Karpas-422 (cell line): ENCODE data around the gene SWT1. TPM values are rescaled to one million over a fixed set of nuclear protein-coding genes. Genes with fewer than 3 reads are reported as not detected.

Experiments used
- DNase-seq: peaks from one replicate; pipeline ENCODE4 v3.0.0-alpha.2; 2015
- H2AFZ ChIP-seq: fragments of 200-600 bp; sonication (generic); 2 replicates; pipeline ENCODE4 v1.6.1; 2014; ENCODE audit warnings: antibody characterized with exemption, low read length, mixed read lengths
- H3K27ac ChIP-seq: fragments of 200-600 bp; sonication (generic); 2 replicates; pipeline ENCODE4 v1.5.1; 2014; ENCODE audit warnings: mild to moderate bottlenecking, low read length, moderate library complexity
- H3K27me3 ChIP-seq: fragments of 200-600 bp; sonication (generic); 2 replicates; pipeline ENCODE4 v1.6.1; 2014; ENCODE audit warnings: low read length, mixed read lengths
- H3K36me3 ChIP-seq: fragments of 200-600 bp; sonication (generic); 2 replicates; pipeline ENCODE4 v1.6.1; 2014; ENCODE audit warnings: low read length, mixed read lengths; ENCODE audit not compliant: insufficient read depth
- H3K4me1 ChIP-seq: fragments of 200-600 bp; sonication (generic); 2 replicates; pipeline ENCODE4 v1.6.1; 2014; ENCODE audit warnings: mild to moderate bottlenecking, low read length, mixed read lengths
- H3K4me2 ChIP-seq: fragments of 200-600 bp; sonication (generic); 2 replicates; pipeline ENCODE4 v1.6.1; 2014; ENCODE audit warnings: low read length, low read depth, mild to moderate bottlenecking; ENCODE audit not compliant: poor library complexity, severe bottlenecking
- H3K4me3 ChIP-seq: fragments of 200-600 bp; sonication (generic); 2 replicates; pipeline ENCODE4 v1.5.1; 2014; ENCODE audit warnings: mild to moderate bottlenecking, antibody characterized with exemption, low read length, mixed read lengths
- H3K79me2 ChIP-seq: fragments of 200-600 bp; sonication (generic); 2 replicates; pipeline ENCODE4 v1.6.1; 2014; ENCODE audit warnings: mild to moderate bottlenecking, low read length, mixed read lengths
- H3K9ac ChIP-seq: fragments of 200-600 bp; sonication (generic); 2 replicates; pipeline ENCODE4 v1.6.0; 2014; ENCODE audit warnings: low read length
- H3K9me2 ChIP-seq: fragments of 200-600 bp; sonication (generic), shearing (Covaris generic); replicated peaks from 2 replicates; pipeline ENCODE4 v1.6.0; 2014; ENCODE audit warnings: mild to moderate bottlenecking, low read length, moderate library complexity; ENCODE audit not compliant: insufficient read depth
- H3K9me3 ChIP-seq: fragments of 300-700, 200-600 bp; sonication (generic); 2 replicates; pipeline ENCODE4 v1.6.1; 2014; ENCODE audit warnings: low read length, mixed read lengths
- H4K20me1 ChIP-seq: fragments of 200-600 bp; sonication (generic); 2 replicates; pipeline ENCODE4 v1.6.1; 2014; ENCODE audit warnings: mild to moderate bottlenecking, antibody characterized with exemption, low read length, low read depth; ENCODE audit not compliant: insufficient read depth
- total RNA-seq: library from RNA; depleted of rRNA; stranded (reverse); fragments of >200 nt; shearing (Covaris generic); gene quantifications from 2 replicates; pipeline ENCODE4 v1.2.3, GENCODE V29; 2014; ENCODE audit warnings: low replicate concordance

Gene SWT1
- total RNA-seq, 1 experiment from 2014 or later: 1.8 TPM

DNA sequence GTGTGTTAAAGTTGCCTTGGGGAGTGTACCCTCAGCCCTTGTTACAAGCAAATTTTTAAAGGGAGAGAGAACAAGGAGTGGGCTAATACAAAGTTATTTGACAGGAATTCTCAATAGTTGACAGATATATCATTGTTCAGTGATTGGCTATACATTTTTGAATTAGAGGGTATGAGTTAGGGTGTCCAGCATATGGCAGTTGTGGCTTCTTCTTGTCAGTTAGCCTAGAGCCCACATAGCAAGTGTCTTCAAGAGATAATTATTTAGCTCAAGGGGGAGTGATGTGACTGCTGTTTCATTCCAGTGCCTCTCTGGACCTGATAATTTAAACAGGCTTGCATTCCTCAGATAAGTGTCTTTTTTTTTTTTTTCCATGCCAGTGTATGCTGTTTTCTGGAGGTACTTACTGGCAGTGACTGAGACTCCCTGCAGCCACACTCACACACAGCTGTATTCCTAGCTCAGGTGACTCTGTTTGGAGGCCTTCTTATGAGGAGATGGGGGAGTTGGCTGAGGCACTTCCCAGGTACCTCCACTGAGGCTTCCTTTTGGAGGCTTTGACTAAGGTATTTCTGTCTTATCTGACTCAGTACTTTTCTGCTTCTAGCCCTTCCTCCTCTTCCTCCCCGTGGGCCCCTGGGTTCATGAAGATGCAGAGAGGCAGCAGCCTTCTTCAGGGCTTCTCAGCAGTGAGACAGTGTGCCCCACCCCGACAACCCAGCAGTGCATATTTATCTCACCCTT, 127.7 kb downstream of the SWT1 start:
- Histone ChIP-seq H3K27ac (no peak overlapping the region), H3K4me1 (peaks cover under 1% of the 10 kb centered on the region), H3K4me3 (no peak overlapping the region), H3K36me3 (no peaks in the 10 kb centered on the region), H3K9ac (no peak overlapping the region), H3K9me2 (no peaks in the 10 kb centered on the region), H2AFZ (no peak overlapping the region), H3K4me2 (no peak overlapping the region), H4K20me1 (no peaks in the 10 kb centered on the region), H3K79me2 (no peaks in the 10 kb centered on the region), H3K27me3 (no peaks in the 10 kb centered on the region), H3K9me3 (no peaks in the 10 kb centered on the region)
- no peak for DNase-seq

DNA sequence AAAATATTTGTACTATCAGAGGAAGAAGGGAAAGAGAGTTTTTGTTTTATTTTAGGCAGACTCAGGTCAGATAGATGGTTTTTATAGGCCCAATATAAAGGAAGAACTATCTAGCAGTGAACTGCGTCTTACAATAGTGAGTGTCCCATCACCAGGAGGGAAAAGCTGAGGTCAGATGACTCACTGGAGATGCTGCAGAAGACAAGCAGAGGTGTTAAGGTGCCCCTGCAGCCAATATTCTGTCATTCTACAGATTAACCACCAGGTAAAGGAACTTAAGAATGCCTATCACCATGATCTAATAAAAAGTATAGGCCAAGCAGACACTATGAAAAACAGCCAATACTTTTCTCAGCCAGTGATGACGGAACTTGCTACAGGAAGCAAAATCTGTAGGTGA, 130.5 kb downstream of the SWT1 start:
- no peak overlapping the region for H3K4me3 ChIP-seq
- H3K4me1 ChIP-seq: no peaks in the 10 kb centered on the region
- no peaks in the 10 kb centered on the region for H3K36me3 ChIP-seq
- H3K4me2 ChIP-seq: no peak overlapping the region
- H3K9me3 ChIP-seq: no peaks in the 10 kb centered on the region
- H2AFZ ChIP-seq: no peak overlapping the region
- no peak overlapping the region for H3K9ac ChIP-seq
- H3K27ac ChIP-seq: no peak overlapping the region
- no peak for DNase-seq
- H3K27me3 ChIP-seq: no peaks in the 10 kb centered on the region
- H3K79me2 ChIP-seq: no peaks in the 10 kb centered on the region
- H4K20me1 ChIP-seq: no peaks in the 10 kb centered on the region
- no peaks in the 10 kb centered on the region for H3K9me2 ChIP-seq

DNA sequence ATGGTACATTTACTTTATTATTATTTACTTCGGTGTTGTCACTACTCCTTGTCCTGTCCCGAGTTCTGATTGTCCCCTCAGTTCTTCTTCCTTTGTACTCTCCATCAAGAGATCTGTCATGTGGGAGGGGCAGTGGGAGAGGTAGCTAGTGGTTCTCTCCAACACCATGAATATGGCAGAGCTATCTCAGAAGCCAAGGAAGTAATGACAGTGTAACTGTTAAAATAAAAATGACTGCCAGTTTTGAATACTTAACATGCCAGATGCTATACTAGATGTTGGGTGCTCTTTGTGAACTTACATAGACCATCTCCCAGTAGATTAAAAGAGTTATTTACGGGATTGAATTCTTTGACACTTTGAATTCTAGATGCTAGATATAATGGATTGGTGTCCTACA, 131.5 kb downstream of the SWT1 start:
- Histone ChIP-seq H3K4me2 (no peak overlapping the region), H3K79me2 (no peaks in the 10 kb centered on the region), H3K9ac (no peak overlapping the region), H3K4me1 (no peaks in the 10 kb centered on the region), H3K27ac (no peak overlapping the region), H4K20me1 (no peaks in the 10 kb centered on the region), H3K4me3 (no peak overlapping the region), H3K36me3 (no peaks in the 10 kb centered on the region), H3K27me3 (no peaks in the 10 kb centered on the region), H3K9me2 (no peaks in the 10 kb centered on the region), H3K9me3 (no peaks in the 10 kb centered on the region), H2AFZ (no peak overlapping the region)
- DNase-seq: no peak

DNA sequence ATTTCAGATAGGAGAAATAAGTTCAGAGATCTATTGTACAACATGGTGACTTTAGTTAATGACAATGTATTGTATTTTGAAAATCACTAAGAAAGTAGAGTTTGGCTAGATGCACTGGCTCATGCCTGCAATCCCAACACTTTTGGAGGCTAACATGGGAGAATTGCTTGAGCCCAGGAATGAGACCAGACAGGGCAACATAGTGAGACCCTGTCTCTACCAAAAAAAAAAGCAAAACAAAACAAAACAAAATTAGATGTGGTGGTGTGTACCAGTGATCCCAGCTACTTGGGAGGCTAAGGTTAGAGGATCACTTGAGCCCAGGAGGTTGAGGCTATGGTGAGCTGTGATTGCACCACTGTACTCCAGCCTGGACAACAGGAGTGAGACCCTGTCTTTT, 132.9 kb downstream of the SWT1 start:
- H3K27me3 ChIP-seq: no peaks in the 10 kb centered on the region
- no peak overlapping the region for H3K27ac ChIP-seq
- H4K20me1 ChIP-seq: no peaks in the 10 kb centered on the region
- H3K36me3 ChIP-seq: peaks cover 1% of the 10 kb centered on the region; the same call in 1 of the 2 replicates
- no peak overlapping the region for H3K4me2 ChIP-seq
- no peaks in the 10 kb centered on the region for H3K9me2 ChIP-seq
- H3K4me3 ChIP-seq: no peak overlapping the region
- DNase-seq: no peak
- H2AFZ ChIP-seq: no peak overlapping the region
- H3K9me3 ChIP-seq: no peaks in the 10 kb centered on the region
- no peaks in the 10 kb centered on the region for H3K4me1 ChIP-seq
- H3K9ac ChIP-seq: no peak overlapping the region
- H3K79me2 ChIP-seq: no peaks in the 10 kb centered on the region

DNA sequence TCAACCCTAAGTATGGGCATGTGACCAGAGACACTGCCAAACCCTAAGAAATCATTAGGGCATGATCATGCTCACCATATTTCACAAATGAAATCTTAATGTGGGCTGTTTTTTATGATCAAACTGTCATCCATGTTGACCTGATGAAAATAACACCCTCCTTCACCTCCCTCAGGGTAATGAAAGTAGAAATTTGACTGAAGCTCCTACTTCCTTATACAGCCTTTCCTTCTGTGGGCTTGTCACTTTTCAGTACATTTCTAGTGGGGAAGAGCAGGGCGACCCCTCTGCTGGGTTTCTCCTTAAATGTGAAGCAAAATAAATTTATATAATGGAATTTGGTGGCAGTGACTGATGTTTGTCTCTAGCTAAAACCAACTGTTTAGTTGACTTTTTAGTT, 134.2 kb downstream of the SWT1 start:
- Histone ChIP-seq H2AFZ (no peak overlapping the region), H3K36me3 (peaks cover 14% of the 10 kb centered on the region; the same call in 1 of the 2 replicates), H3K27ac (no peak overlapping the region), H3K9me3 (no peaks in the 10 kb centered on the region), H3K4me2 (no peak overlapping the region), H3K4me1 (no peaks in the 10 kb centered on the region), H3K27me3 (no peaks in the 10 kb centered on the region), H3K9me2 (no peaks in the 10 kb centered on the region), H3K4me3 (no peak overlapping the region), H3K9ac (no peak overlapping the region), H4K20me1 (no peaks in the 10 kb centered on the region), H3K79me2 (no peaks in the 10 kb centered on the region)
- DNase-seq: peak; percentile 48

DNA sequence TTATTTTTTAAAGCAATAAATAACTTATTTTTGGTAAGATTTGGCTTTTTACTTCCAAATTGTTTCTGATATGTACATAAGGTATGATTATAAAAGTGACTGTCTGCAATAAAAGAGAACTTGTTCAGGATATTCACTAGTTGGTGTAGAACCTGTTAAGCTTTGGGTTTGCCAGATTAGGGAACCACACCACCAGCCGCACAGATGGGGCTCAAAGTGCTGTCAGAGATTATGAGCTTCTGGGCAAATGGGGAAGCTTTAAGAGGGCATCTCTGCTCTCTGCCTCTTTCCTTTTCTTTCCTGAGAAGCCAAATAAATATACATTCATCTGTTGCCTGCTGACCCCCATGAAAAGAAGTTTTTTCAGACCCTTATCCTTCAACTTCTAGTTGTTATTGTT, 134.7 kb downstream of the SWT1 start:
- no peaks in the 10 kb centered on the region for H3K9me3 ChIP-seq
- no peaks in the 10 kb centered on the region for H3K4me1 ChIP-seq
- H3K36me3 ChIP-seq: peaks cover 19% of the 10 kb centered on the region
- H4K20me1 ChIP-seq: no peaks in the 10 kb centered on the region
- no peaks in the 10 kb centered on the region for H3K9me2 ChIP-seq
- no peak overlapping the region for H3K27ac ChIP-seq
- no peak overlapping the region for H3K4me2 ChIP-seq
- no peaks in the 10 kb centered on the region for H3K27me3 ChIP-seq
- no peaks in the 10 kb centered on the region for H3K79me2 ChIP-seq
- H2AFZ ChIP-seq: no peak overlapping the region
- no peak for DNase-seq
- no peak overlapping the region for H3K4me3 ChIP-seq
- no peak overlapping the region for H3K9ac ChIP-seq

DNA sequence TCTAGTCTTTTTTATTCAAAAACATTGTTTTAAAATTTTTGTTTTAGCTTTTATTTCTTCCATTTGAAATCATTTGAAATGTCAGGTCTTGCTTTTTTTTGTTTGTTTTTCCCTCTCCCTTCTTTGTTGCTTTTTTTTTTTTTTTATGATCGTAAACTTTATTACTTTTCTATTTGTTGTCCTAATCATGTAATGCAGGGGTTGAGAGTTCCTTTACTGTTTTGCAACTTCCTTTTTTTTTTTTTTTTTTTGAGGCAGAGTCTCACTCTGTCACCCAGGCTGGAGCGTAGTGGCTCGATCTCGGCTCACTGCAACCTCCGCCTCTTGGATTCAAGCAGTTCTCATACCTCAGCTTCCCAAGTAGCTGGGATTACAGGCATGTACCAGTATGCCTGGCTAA, 135.3 kb downstream of the SWT1 start:
- H3K9ac ChIP-seq: no peak overlapping the region
- no peaks in the 10 kb centered on the region for H3K9me3 ChIP-seq
- no peak overlapping the region for H2AFZ ChIP-seq
- no peak overlapping the region for H3K4me3 ChIP-seq
- no peaks in the 10 kb centered on the region for H3K4me1 ChIP-seq
- no peak overlapping the region for H3K27ac ChIP-seq
- no peaks in the 10 kb centered on the region for H3K27me3 ChIP-seq
- H3K79me2 ChIP-seq: no peaks in the 10 kb centered on the region
- H3K36me3 ChIP-seq: peaks cover 25% of the 10 kb centered on the region
- H3K9me2 ChIP-seq: no peaks in the 10 kb centered on the region
- no peak overlapping the region for H3K4me2 ChIP-seq
- no peak for DNase-seq
- H4K20me1 ChIP-seq: no peaks in the 10 kb centered on the region

DNA sequence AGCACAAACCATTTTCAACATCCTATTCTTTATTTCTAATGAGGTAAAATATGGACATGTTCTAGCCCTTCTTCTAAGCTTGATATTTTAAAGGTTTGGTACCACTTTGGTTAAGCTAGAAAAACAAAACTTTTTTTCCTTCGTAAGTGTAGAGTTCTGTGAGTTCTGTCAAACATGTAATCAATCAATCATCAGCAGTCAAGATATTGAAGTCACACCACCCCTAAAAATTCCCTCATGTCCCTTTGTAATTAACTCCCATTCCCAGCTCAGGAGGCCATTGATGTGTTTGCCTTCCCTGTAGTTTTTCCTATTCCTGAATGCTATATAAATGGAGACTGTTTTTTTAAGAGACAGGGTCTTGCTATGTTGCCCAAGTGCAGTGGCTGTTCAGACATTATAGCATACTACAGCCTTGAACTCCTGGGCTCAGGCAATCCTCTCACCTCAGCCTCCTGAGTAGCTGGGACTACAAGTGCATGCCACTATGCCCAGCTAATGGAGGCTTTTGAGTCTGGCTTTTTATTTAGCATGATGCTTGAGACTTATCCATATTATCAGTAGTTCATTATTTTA, 137.1 kb downstream of the SWT1 start:
- Histone ChIP-seq H3K9me3 (no peaks in the 10 kb centered on the region), H3K4me1 (no peaks in the 10 kb centered on the region), H3K9ac (no peak overlapping the region), H3K79me2 (no peaks in the 10 kb centered on the region), H2AFZ (no peak overlapping the region), H3K27me3 (no peaks in the 10 kb centered on the region), H3K4me3 (no peak overlapping the region), H4K20me1 (no peaks in the 10 kb centered on the region), H3K27ac (no peak overlapping the region), H3K36me3 (peaks cover 43% of the 10 kb centered on the region), H3K4me2 (no peak overlapping the region), H3K9me2 (no peaks in the 10 kb centered on the region)
- no peak for DNase-seq
